ENCODE results near the gene SLC25A3. TPM values are rescaled to one million over a fixed set of nuclear protein-coding genes. Genes with fewer than 3 reads are reported as not detected.
"Not testable (repeated sequence)": the region's sequence is repeated elsewhere in the genome, so short reads cannot be mapped to it uniquely, and the experiment has no call there.

The SLC25A3 gene
- total and polyA plus RNA-seq, 2 donors (not counting 1 experiment from before 2014, with no cell fraction given) = 276 to 304 TPM

- H3K4me1 Mint-ChIP-seq = no peaks in the 10 kb centered on the region
- Histone ChIP-seq H3K4me2 (replicated peaks; ENCODE audit: low read depth, low read length, poor library complexity, severe bottlenecking) (no peak overlapping the region), H3K4me3 (ENCODE audit: control extremely low read depth in 1 of 5, extremely low read depth in 1 of 5, insufficient read depth in 1 of 5, low read depth in 2 of 5, low read length in 4 of 5) (no peak overlapping the region), H2AFZ (ENCODE audit: insufficient read depth, low read depth, low read length, poor library complexity, severe bottlenecking) (no peak overlapping the region), H3K9me3 (ENCODE audit: control extremely low read depth in 1 of 3, control insufficient read depth in 2 of 3, insufficient read depth in 1 of 3, low read length in 2 of 3) (no peaks in the 10 kb centered on the region), H3K27ac (ENCODE audit: low read length in 2 of 2) (no peak overlapping the region), H4K20me1 (ENCODE audit: control insufficient read depth, insufficient read depth, low read length, poor library complexity, severe bottlenecking) (peaks cover 4% of the 10 kb centered on the region), H3K36me3 (replicated peaks in 1 of 2; ENCODE audit: control extremely low read depth in 1 of 2, control insufficient read depth in 1 of 2, extremely low read depth in 1 of 2, insufficient read depth in 2 of 2, low read length in 1 of 2) (peaks cover 5 to 27% of the 10 kb centered on the region in 2 experiments), H3K4me1 (ENCODE audit: control insufficient read depth in 2 of 2, insufficient read depth in 2 of 2, low read length in 2 of 2) (no peaks in the 10 kb centered on the region), H3K79me2 (ENCODE audit: control insufficient read depth, insufficient read depth, low read length) (no peaks in the 10 kb centered on the region), H3K27me3 (replicated peaks in 1 of 4; ENCODE audit: control extremely low read depth in 1 of 4, control insufficient read depth in 3 of 4, insufficient read depth in 4 of 4, low read length in 3 of 4) (no peaks in the 10 kb centered on the region), H3K9ac (ENCODE audit: low read length) (no peak overlapping the region)
- 100% methylated on average over 1 of the region's 3 CpGs for WGBS (ENCODE audit: insufficient coverage)
- no peak overlapping the region for H3K4me3 Mint-ChIP-seq
- no peak overlapping the region for H3K27ac Mint-ChIP-seq
- no peaks in the 10 kb centered on the region for H3K27me3 Mint-ChIP-seq
- TF ChIP-seq EZH2 (IDR thresholded peaks at IDR 0.05; ENCODE audit: borderline replicate concordance, insufficient read depth, low read depth, low read length, poor library complexity, severe bottlenecking) (no peak), CTCF (IDR thresholded peaks at IDR 0.05) (no peak)
- intact Hi-C loops (cut with micrococcal nuclease) = no loop called here
- DNase-seq = no peak
- CTCF ChIA-PET = interaction anchor here (0.6 to 3.2 kb wide), 2 partner anchors 15 to 150 kb away, joined by 3 to 13 read pairs; no protein-coding TSS in a partner anchor
- POLR2A ChIA-PET = interaction anchor here (0.6 kb wide), 1 partner anchor 26 kb away, joined by 4 read pairs; no protein-coding TSS in a partner anchor
- H3K9me3 Mint-ChIP-seq (ENCODE audit: insufficient read depth) = no peaks in the 10 kb centered on the region
- ATAC-seq (ENCODE audit: low read depth) = no peak
Observed at GRCh38 chr12:98551787-98552186, 41.7 kb upstream of the SLC25A3 start.

- DNase-seq; H3K9me3 Mint-ChIP-seq (ENCODE audit: insufficient read depth); H3K79me2 ChIP-seq (ENCODE audit: control insufficient read depth, insufficient read depth, low read length); H3K4me2 ChIP-seq (replicated peaks; ENCODE audit: low read depth, low read length, poor library complexity, severe bottlenecking); H4K20me1 ChIP-seq (ENCODE audit: control insufficient read depth, insufficient read depth, low read length, poor library complexity, severe bottlenecking); H3K27ac ChIP-seq (ENCODE audit: low read length in 2 of 2); POLR2A ChIA-PET; H3K27me3 Mint-ChIP-seq; H3K4me1 Mint-ChIP-seq; ATAC-seq (ENCODE audit: low read depth); H3K4me1 ChIP-seq (ENCODE audit: control insufficient read depth in 2 of 2, insufficient read depth in 2 of 2, low read length in 2 of 2); H3K27ac Mint-ChIP-seq; H3K9me3 ChIP-seq (ENCODE audit: control extremely low read depth in 1 of 3, control insufficient read depth in 2 of 3, insufficient read depth in 1 of 3, low read length in 2 of 3); H3K27me3 ChIP-seq (replicated peaks in 1 of 4; ENCODE audit: control extremely low read depth in 1 of 4, control insufficient read depth in 3 of 4, insufficient read depth in 4 of 4, low read length in 3 of 4); H3K36me3 ChIP-seq (replicated peaks in 1 of 2; ENCODE audit: control extremely low read depth in 1 of 2, control insufficient read depth in 1 of 2, extremely low read depth in 1 of 2, insufficient read depth in 2 of 2, low read length in 1 of 2); intact Hi-C loops (cut with micrococcal nuclease); H3K9ac ChIP-seq (ENCODE audit: low read length); H2AFZ ChIP-seq (ENCODE audit: insufficient read depth, low read depth, low read length, poor library complexity, severe bottlenecking); H3K4me3 ChIP-seq (ENCODE audit: control extremely low read depth in 1 of 5, extremely low read depth in 1 of 5, insufficient read depth in 1 of 5, low read depth in 2 of 5, low read length in 4 of 5); H3K4me3 Mint-ChIP-seq; CTCF ChIA-PET: not testable (repeated sequence)
- WGBS (ENCODE audit: insufficient coverage) = no CpG with 5 or more reads among the region's 4 CpGs
Observed at GRCh38 chr12:98558097-98558496, 35.4 kb upstream of the SLC25A3 start.
